Neural cell (in vitro differentiated cells): ENCODE measurements around the gene RALGPS2. TPM values are rescaled to one million over a fixed set of nuclear protein-coding genes. Genes with fewer than 3 reads are reported as not detected.

ENCODE experiments used
- H2AFZ ChIP-seq: fragments of 200-600, 300-800 bp; sonication (generic), shearing (Covaris generic); 2 replicates; pipeline ENCODE4 v1.6.0; 2014; ENCODE audit warnings: low read depth, mild to moderate bottlenecking, antibody characterized with exemption, low read length, moderate library complexity
- H3F3A ChIP-seq: fragments of 200-600 bp; shearing (Covaris generic); 2 replicates; pipeline ENCODE4 v1.6.1; 2016; ENCODE audit warnings: mild to moderate bottlenecking, moderate library complexity, mixed read lengths, antibody characterized with exemption, low read length; ENCODE audit not compliant: insufficient read depth, poor library complexity, severe bottlenecking
- H3K27ac ChIP-seq: fragments of 200-600, 300-800 bp; sonication (generic), shearing (Covaris generic); 2 replicates; pipeline ENCODE4 v1.5.1; 2014; ENCODE audit warnings: mild to moderate bottlenecking, low read length, moderate library complexity
- H3K27me3 ChIP-seq: fragments of 300-800, 200-600 bp; sonication (generic), shearing (Covaris generic); 2 replicates; pipeline ENCODE4 v1.6.0; 2014; ENCODE audit warnings: mild to moderate bottlenecking, low read depth, low read length, moderate library complexity; ENCODE audit not compliant: insufficient read depth
- H3K36me3 ChIP-seq: fragments of 300-800, 200-600 bp; sonication (generic), shearing (Covaris generic); 2 replicates; pipeline ENCODE4 v1.5.1; 2014; ENCODE audit warnings: mild to moderate bottlenecking, antibody characterized with exemption, low read length, moderate library complexity; ENCODE audit not compliant: insufficient read depth
- H3K4me2 ChIP-seq: fragments of 300-800, 200-600 bp; sonication (generic), shearing (Covaris generic); 2 replicates; pipeline ENCODE4 v1.6.0; 2014; ENCODE audit warnings: mild to moderate bottlenecking, low read length
- H3K4me3 ChIP-seq: fragments of 300-800, 200-600 bp; sonication (generic), shearing (Covaris generic); 2 replicates; pipeline ENCODE4 v1.5.1; 2014; ENCODE audit warnings: mild to moderate bottlenecking, low read length, moderate library complexity
- H3K79me2 ChIP-seq: fragments of 200-600 bp; shearing (Covaris generic); replicated peaks from 2 replicates; pipeline ENCODE4 v1.6.0; 2014; ENCODE audit warnings: mild to moderate bottlenecking, low read length, moderate library complexity; ENCODE audit not compliant: insufficient read depth
- H3K9ac ChIP-seq: fragments of 300-800, 200-600 bp; sonication (generic), shearing (Covaris generic); 2 replicates; pipeline ENCODE4 v1.6.1; 2016; ENCODE audit warnings: mild to moderate bottlenecking, low read length, mixed read lengths
- H3K9me2 ChIP-seq: fragments of 200-600 bp; shearing (Covaris generic); 2 replicates; pipeline ENCODE4 v1.6.1; 2016; ENCODE audit warnings: mild to moderate bottlenecking, low read length, mixed read lengths; ENCODE audit not compliant: insufficient read depth
- H3K9me3 ChIP-seq: fragments of 200-600, 300-800 bp; sonication (generic), shearing (Covaris generic); 2 replicates; pipeline ENCODE4 v1.6.1; 2016; ENCODE audit warnings: mild to moderate bottlenecking, mixed run types, low read length, moderate library complexity, mixed read lengths
- H4K20me1 ChIP-seq: fragments of 200-600 bp; shearing (Covaris generic); 2 replicates; pipeline ENCODE4 v1.6.1; 2016; ENCODE audit warnings: mild to moderate bottlenecking, mixed run types; ENCODE audit not compliant: insufficient read depth
- CTCF ChIP-seq: fragments of 450-650 bp; IDR thresholded peaks from 2 replicates; pipeline ENCODE4 v1.5.1; 2014; ENCODE audit warnings: antibody characterized with exemption, mild to moderate bottlenecking, moderate library complexity; ENCODE audit not compliant: poor library complexity, severe bottlenecking
- EP300 ChIP-seq: fragments of 450-650 bp; conservative IDR thresholded peaks from 2 replicates; pipeline ENCODE4 v1.6.1; 2014; ENCODE audit warnings: antibody characterized with exemption, mild to moderate bottlenecking, moderate library complexity; ENCODE audit not compliant: poor library complexity, severe bottlenecking
- EZH2 ChIP-seq: fragments of 200-600, 300-800 bp; shearing (Covaris generic), sonication (generic); IDR thresholded peaks from 2 replicates; pipeline ENCODE4 v1.6.1; 2014; ENCODE audit warnings: antibody characterized with exemption, low read length, borderline replicate concordance, mild to moderate bottlenecking; ENCODE audit not compliant: insufficient read depth, poor library complexity, severe bottlenecking
- MXI1 ChIP-seq: fragments of 450-650 bp; conservative IDR thresholded peaks from 2 replicates; pipeline ENCODE4 v1.6.1; 2014; ENCODE audit warnings: antibody characterized with exemption, mild to moderate bottlenecking; ENCODE audit not compliant: poor library complexity, severe bottlenecking
- POLR2AphosphoS5 ChIP-seq: IDR thresholded peaks from 2 replicates; pipeline ENCODE4 v1.6.1; 2012
- RAD21 ChIP-seq: fragments of 450-650 bp; conservative IDR thresholded peaks from 2 replicates; pipeline ENCODE4 v1.6.1; 2014; ENCODE audit warnings: antibody characterized with exemption, mild to moderate bottlenecking, moderate library complexity
- REST ChIP-seq: IDR thresholded peaks from 2 replicates; pipeline ENCODE4 v1.6.1; 2012; ENCODE audit warnings: borderline replicate concordance
- SMC3 ChIP-seq: fragments of 450-650 bp; conservative IDR thresholded peaks from 2 replicates; pipeline ENCODE4 v1.6.1; 2014; ENCODE audit warnings: antibody characterized with exemption, mild to moderate bottlenecking, moderate library complexity; ENCODE audit not compliant: poor library complexity
- TAF1 ChIP-seq: IDR thresholded peaks from 2 replicates; pipeline ENCODE4 v1.6.1; 2012; ENCODE audit warnings: low read depth
- polyA plus RNA-seq: library from polyadenylated mRNA; depleted of rRNA; stranded (reverse); fragments of >200 nt; gene quantifications from 2 replicates; pipeline ENCODE4 v1.2.3, GENCODE V29; 2014

Gene RALGPS2
- polyA plus RNA-seq, 1 donor from 2014 or later, result 26.6 TPM

- no peaks in the 10 kb centered on the region for H3K9me3 ChIP-seq
- no peaks in the 10 kb centered on the region for H4K20me1 ChIP-seq
- no peak overlapping the region for H3K4me2 ChIP-seq
- no peak overlapping the region for H3K27ac ChIP-seq
- no peak overlapping the region for H3K9ac ChIP-seq
- no peak overlapping the region for H2AFZ ChIP-seq
- no peaks in the 10 kb centered on the region for H3K79me2 ChIP-seq
- no peaks in the 10 kb centered on the region for H3K36me3 ChIP-seq
- no peak overlapping the region for H3K4me3 ChIP-seq
- H3F3A ChIP-seq, result no peaks in the 10 kb centered on the region
- H3K27me3 ChIP-seq, result no peaks in the 10 kb centered on the region
- no peak for TF ChIP-seq POLR2AphosphoS5
- no peak for TF ChIP-seq EP300
- no peak for TF ChIP-seq MXI1
- TF ChIP-seq CTCF, result no peak
- TF ChIP-seq REST, result no peak
- no peak for TF ChIP-seq EZH2
- no peak for TF ChIP-seq RAD21
- no peak for TF ChIP-seq TAF1
- no peak for TF ChIP-seq SMC3
- H3K9me2 ChIP-seq, result no peaks in the 10 kb centered on the region
These were observed 241.3 kb downstream of the RALGPS2 start for GRCh38 chr1:178966312-178966711.

GRCh38 chr1:178969226-178969987 is 244.4 kb downstream of the RALGPS2 start:
- H3K9ac ChIP-seq, result no peak overlapping the region
- H3K36me3 ChIP-seq, result no peaks in the 10 kb centered on the region
- no peaks in the 10 kb centered on the region for H3K79me2 ChIP-seq
- no peak overlapping the region for H3K4me3 ChIP-seq
- H3K27me3 ChIP-seq, result no peaks in the 10 kb centered on the region
- no peaks in the 10 kb centered on the region for H3F3A ChIP-seq
- H3K4me2 ChIP-seq, result no peak overlapping the region
- H3K27ac ChIP-seq, result no peak overlapping the region
- H2AFZ ChIP-seq, result no peak overlapping the region
- no peaks in the 10 kb centered on the region for H3K9me2 ChIP-seq
- H3K9me3 ChIP-seq, result no peaks in the 10 kb centered on the region
- H4K20me1 ChIP-seq, result no peaks in the 10 kb centered on the region
- TF ChIP-seq REST, result no peak
- no peak for TF ChIP-seq TAF1
- no peak for TF ChIP-seq EZH2
- no peak for TF ChIP-seq EP300
- TF ChIP-seq RAD21, result no peak
- TF ChIP-seq MXI1, result no peak
- no peak for TF ChIP-seq CTCF
- no peak for TF ChIP-seq SMC3
- TF ChIP-seq POLR2AphosphoS5, result no peak
